ENCODE results near the gene SH3BP2.

DNA sequence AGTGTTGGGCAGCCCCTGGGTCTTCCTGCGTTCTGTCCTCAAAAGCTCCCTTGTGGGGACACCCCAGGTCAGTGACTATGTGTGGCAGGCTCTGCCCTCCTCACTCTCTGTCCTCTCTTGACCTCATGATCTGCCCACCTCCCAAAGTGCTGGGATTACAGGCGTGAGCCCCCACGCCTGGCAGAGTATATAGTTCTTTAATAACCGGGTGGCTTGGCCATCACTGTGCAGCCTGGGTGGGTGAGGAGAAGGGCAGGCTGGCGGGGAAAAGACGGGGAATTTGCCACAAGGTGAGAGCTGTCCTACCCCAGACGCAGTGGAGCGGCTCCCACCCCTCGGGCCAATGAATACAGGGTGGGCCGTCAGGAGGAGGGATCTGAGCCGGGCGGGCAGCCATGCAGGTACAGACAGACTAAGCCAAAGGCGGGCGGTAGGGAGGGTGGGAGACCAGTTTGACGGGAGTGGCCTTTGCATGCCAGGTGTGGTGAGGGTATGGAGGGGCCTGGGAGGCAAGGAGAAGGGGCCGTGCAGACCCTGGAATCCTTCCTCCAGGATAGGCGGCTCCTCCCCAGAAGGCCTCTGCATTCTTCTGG lies 2.5 kb downstream of the SH3BP2 start:
- TF ChIP-seq POLR2A (IDR thresholded peaks at IDR 0.05; ENCODE audit: low read depth, low read length) = no peak
- no peak for TF ChIP-seq SPI1 (IDR thresholded peaks at IDR 0.05; ENCODE audit: low read depth, low read length)
